Osteocyte (in vitro differentiated cells): ENCODE measurements around the gene LMO2. TPM values are rescaled to one million over a fixed set of nuclear protein-coding genes. Genes with fewer than 3 reads are reported as not detected.

Experiments used
- DNase-seq: peaks from one replicate; pipeline ENCODE4 v3.0.0; 2021; ENCODE audit warnings: mixed read lengths; ENCODE audit not compliant: unreplicated experiment; ENCODE audit errors: extremely low spot score
- H3K27ac Mint-ChIP-seq: one replicate; pipeline ENCODE4 v1.8.0; 2021; ENCODE audit warnings: mild to moderate bottlenecking, mixed read lengths; ENCODE audit not compliant: unreplicated experiment
- H3K27me3 Mint-ChIP-seq: one replicate; pipeline ENCODE4 v1.8.0; 2021; ENCODE audit warnings: mixed read lengths; ENCODE audit not compliant: unreplicated experiment
- H3K36me3 Mint-ChIP-seq: one replicate; pipeline ENCODE4 v1.8.0; 2021; ENCODE audit warnings: mixed read lengths; ENCODE audit not compliant: unreplicated experiment
- H3K4me1 Mint-ChIP-seq: one replicate; pipeline ENCODE4 v1.8.0; 2021; ENCODE audit warnings: mixed read lengths; ENCODE audit not compliant: unreplicated experiment
- H3K4me3 Mint-ChIP-seq: one replicate; pipeline ENCODE4 v1.8.0; 2021; ENCODE audit warnings: mild to moderate bottlenecking, moderate library complexity, mixed read lengths; ENCODE audit not compliant: unreplicated experiment
- H3K9me3 Mint-ChIP-seq: one replicate; pipeline ENCODE4 v1.8.0; 2021; ENCODE audit warnings: mixed read lengths; ENCODE audit not compliant: unreplicated experiment
- CTCF ChIP-seq: fragments of 200-600 bp; sonication (generic); IDR thresholded peaks from 2 replicates; pipeline ENCODE4 v1.5.0; 2021; ENCODE audit warnings: antibody characterized with exemption, mild to moderate bottlenecking, moderate library complexity
- total RNA-seq: library from RNA; stranded (reverse); gene quantifications from 2 replicates; pipeline ENCODE4 v1.2.1, GENCODE V29; 2021

Gene LMO2
- total RNA-seq, 1 donor from 2014 or later: 0.70 TPM

DNA sequence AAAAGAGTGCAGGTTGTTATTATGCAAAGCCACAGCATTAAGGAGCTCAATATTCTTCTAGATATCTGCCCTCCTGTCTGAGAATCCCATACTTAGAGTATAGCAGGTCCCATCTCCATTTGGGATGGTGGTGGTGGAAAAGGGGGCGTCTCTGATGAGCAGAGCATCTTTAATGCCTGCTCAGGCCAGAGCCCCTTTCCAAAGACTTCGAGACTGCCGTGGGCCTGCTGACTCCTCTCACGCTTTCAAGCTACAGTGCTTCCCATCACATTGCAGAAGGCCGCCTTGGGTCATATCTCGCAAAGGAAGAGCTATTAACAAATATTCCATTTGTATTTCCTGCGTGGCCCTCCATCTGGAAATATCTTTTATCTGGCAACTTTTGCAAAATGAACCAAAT, 10.9 kb downstream of the LMO2 start:
- Mint-ChIP-seq H3K4me1 (no peaks in the 10 kb centered on the region), H3K27ac (no peak overlapping the region), H3K9me3 (no peaks in the 10 kb centered on the region), H3K4me3 (no peak overlapping the region), H3K36me3 (no peaks in the 10 kb centered on the region), H3K27me3 (peaks cover 76% of the 10 kb centered on the region)
- TF ChIP-seq CTCF: no peak
- no peak for DNase-seq

- no peak for TF ChIP-seq CTCF
- Mint-ChIP-seq H3K36me3 (no peaks in the 10 kb centered on the region), H3K4me3 (no peak overlapping the region), H3K4me1 (no peaks in the 10 kb centered on the region), H3K27ac (no peak overlapping the region), H3K9me3 (no peaks in the 10 kb centered on the region), H3K27me3 (peaks cover 79% of the 10 kb centered on the region)
- no peak for DNase-seq
Observed at GRCh38 chr11:33879375-33879774, 12.5 kb downstream of the LMO2 start.

GRCh38 chr11:33877038-33877437, 14.8 kb downstream of the LMO2 start:
- H3K9me3 Mint-ChIP-seq: no peaks in the 10 kb centered on the region
- H3K27me3 Mint-ChIP-seq: peaks cover 82% of the 10 kb centered on the region
- H3K36me3 Mint-ChIP-seq: no peaks in the 10 kb centered on the region
- no peak overlapping the region for H3K27ac Mint-ChIP-seq
- DNase-seq: no peak
- H3K4me3 Mint-ChIP-seq: no peak overlapping the region
- H3K4me1 Mint-ChIP-seq: no peaks in the 10 kb centered on the region
- TF ChIP-seq CTCF: no peak

- DNase-seq: no peak
- peaks cover 78% of the 10 kb centered on the region for H3K27me3 Mint-ChIP-seq
- no peak overlapping the region for H3K27ac Mint-ChIP-seq
- TF ChIP-seq CTCF: no peak
- H3K9me3 Mint-ChIP-seq: no peaks in the 10 kb centered on the region
- no peaks in the 10 kb centered on the region for H3K36me3 Mint-ChIP-seq
- H3K4me3 Mint-ChIP-seq: no peak overlapping the region
- H3K4me1 Mint-ChIP-seq: peaks cover under 1% of the 10 kb centered on the region
Observed at GRCh38 chr11:33875621-33876294, 16.1 kb downstream of the LMO2 start.

DNA sequence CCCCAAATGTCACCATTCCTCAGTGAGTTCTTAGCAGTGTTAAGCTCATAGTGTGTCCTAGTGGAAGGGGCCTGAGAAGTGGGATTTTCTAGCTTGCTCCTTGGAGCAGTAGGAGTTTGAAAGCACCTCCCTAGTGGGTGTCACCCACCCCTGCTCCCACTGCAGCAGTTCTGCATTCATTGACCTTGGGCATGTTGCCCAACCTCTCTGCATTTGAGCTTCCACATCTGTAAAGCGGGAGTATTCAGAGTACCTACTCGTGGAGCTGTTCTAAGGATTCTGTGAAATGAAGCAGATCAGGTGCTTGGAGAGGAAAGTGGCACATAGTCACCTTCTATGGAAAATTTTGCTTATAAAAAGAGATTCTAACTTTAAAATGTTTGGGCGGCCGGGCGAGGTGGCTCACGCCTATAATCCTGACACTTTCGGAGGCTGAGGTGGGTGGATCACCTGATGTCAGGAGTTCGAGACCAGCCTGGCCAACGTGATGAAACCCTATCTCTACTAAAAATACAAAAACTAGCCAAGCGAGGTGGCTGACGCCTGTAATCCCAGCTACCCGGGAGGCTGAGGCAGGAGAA, 16.9 kb downstream of the LMO2 start:
- Mint-ChIP-seq H3K9me3 (no peaks in the 10 kb centered on the region), H3K27ac (no peak overlapping the region)

More for the DNA sequence above, 16.9 kb downstream of the LMO2 start:
- H3K4me3 Mint-ChIP-seq: no peak overlapping the region
- no peak for TF ChIP-seq CTCF
- H3K36me3 Mint-ChIP-seq: no peaks in the 10 kb centered on the region
- peaks cover 78% of the 10 kb centered on the region for H3K27me3 Mint-ChIP-seq
- peaks cover 5% of the 10 kb centered on the region for H3K4me1 Mint-ChIP-seq
- no peak for DNase-seq
